Panc1 (cell line): ENCODE results near the gene DSCAML1. TPM values are rescaled to one million over a fixed set of nuclear protein-coding genes. Genes with fewer than 3 reads are reported as not detected.

Experiments
- ATAC-seq: fragments of 200-7000 bp; cut with Tn5 transposase; 2 replicates; pipeline ENCODE4 v1.9.1; 2020; ENCODE audit warnings: mild to moderate bottlenecking, moderate library complexity
- BruUV-seq: library from RNA; stranded (reverse); fragments of 400-500 nt; replicated peaks from 2 replicates; lab custom pipeline; 2021; lab: Mats Ljungman, UMichigan
- CTCF ChIA-PET: fragments of 300-600 bp; sonication (Branson Sonifier 250); formaldehyde crosslinking; loops from one replicate; lab custom pipeline; 2022; ENCODE audit warnings: antibody characterized with exemption; lab: Charles Lee
- POLR2A ChIA-PET: fragments of 300-600 bp; sonication (Branson Sonifier 250); formaldehyde crosslinking; loops from one replicate; lab custom pipeline; 2022; ENCODE audit warnings: antibody characterized with exemption; lab: Charles Lee
- DNase-seq: peaks from one replicate; pipeline ENCODE4 v3.0.0-alpha.2; 2010; ENCODE audit warnings: low read depth, low spot score
- H3K27ac ChIP-seq: 2 replicates; pipeline ENCODE4 v1.5.1; 2011; ENCODE audit warnings: mild to moderate bottlenecking, low read length, inconsistent platforms
- H3K27me3 ChIP-seq: fragments of 200-500 bp; sonication (Bioruptor generic); 2 replicates; pipeline ENCODE4 v1.6.0; 2014; ENCODE audit warnings: low read length, inconsistent platforms; ENCODE audit not compliant: control insufficient read depth, insufficient read depth
- H3K36me3 ChIP-seq: fragments of 200-500 bp; sonication (Bioruptor generic); 2 replicates; pipeline ENCODE4 v1.5.1; 2014; ENCODE audit warnings: inconsistent platforms, mild to moderate bottlenecking, low read length, moderate library complexity; ENCODE audit not compliant: control insufficient read depth, insufficient read depth
- H3K4me1 ChIP-seq: 2 replicates; pipeline ENCODE4 v1.5.1; 2011; ENCODE audit warnings: inconsistent platforms, mild to moderate bottlenecking, low read length, moderate library complexity; ENCODE audit not compliant: control insufficient read depth, insufficient read depth
- H3K4me3 ChIP-seq, 2 experiments: 2 replicates each; pipeline ENCODE4 v1.5.1; 2011 to 2012; ENCODE audit warnings: low read depth in 2 of 2, low read length in 2 of 2, mild to moderate bottlenecking in 2 of 2, inconsistent platforms in 1 of 2, moderate library complexity in 1 of 2
- H3K9me3 ChIP-seq: fragments of 200-500 bp; sonication (Bioruptor generic); 2 replicates; pipeline ENCODE4 v1.5.1; 2014; ENCODE audit warnings: low read depth, mild to moderate bottlenecking, inconsistent platforms, low read length, moderate library complexity; ENCODE audit not compliant: control insufficient read depth, insufficient read depth
- CTCF ChIP-seq: fragments of 450-650 bp; IDR thresholded peaks from 2 replicates; pipeline ENCODE4 v1.5.1; 2017; ENCODE audit warnings: mild to moderate bottlenecking
- POLR2AphosphoS5 ChIP-seq: IDR thresholded peaks from 2 replicates; pipeline ENCODE4 v1.6.1; 2012; ENCODE audit warnings: mild to moderate bottlenecking, low read depth, low read length, moderate library complexity
- REST ChIP-seq, 2 experiments: IDR thresholded peaks; 2 replicates each; pipeline ENCODE4 v1.6.1; 2011 to 2012; ENCODE audit warnings: low read depth in 2 of 2, control low read depth in 1 of 2, low read length in 1 of 2, mild to moderate bottlenecking in 1 of 2, moderate library complexity in 1 of 2; ENCODE audit not compliant: insufficient read depth in 1 of 2
- SIN3A ChIP-seq: IDR thresholded peaks from 2 replicates; pipeline ENCODE4 v1.6.1; 2012; ENCODE audit warnings: low read depth, mild to moderate bottlenecking, low read length, moderate library complexity, borderline replicate concordance; ENCODE audit not compliant: insufficient read depth
- TCF7L2 ChIP-seq: IDR thresholded peaks from 2 replicates; pipeline ENCODE4 v1.6.1; 2011; ENCODE audit warnings: mild to moderate bottlenecking, low read depth, low read length, inconsistent platforms
- in situ Hi-C: cut with HindIII; loops from 2 replicates; pipeline ENCODE4 v1.10.0; 2016; ENCODE audit warnings: low sequenced_read_pairs, low pct_unique_long_range_greater_than_20kb
- intact Hi-C: fragments of 100-400 bp; cut with micrococcal nuclease; formaldehyde crosslinking; loops from one replicate; pipeline ENCODE4 v1.10.0; 2022; ENCODE audit not compliant: unreplicated experiment
- total RNA-seq: library from RNA; stranded (reverse); gene quantifications from one replicate; pipeline ENCODE4 v1.2.1, GENCODE V29; 2021; ENCODE audit not compliant: unreplicated experiment

The DSCAML1 gene
- total RNA-seq, 1 experiment from 2014 or later: 1.6 TPM

- Histone ChIP-seq H3K4me3 (no peak overlapping the region), H3K27me3 (peaks cover 2% of the 10 kb centered on the region; the same call in 1 of the 2 replicates), H3K27ac (no peak overlapping the region), H3K4me1 (no peaks in the 10 kb centered on the region), H3K9me3 (peaks cover 5% of the 10 kb centered on the region; the same call in 1 of the 2 replicates), H3K36me3 (no peaks in the 10 kb centered on the region)
- ChIA-PET CTCF (no interaction called here), POLR2A (no interaction called here)
- in situ Hi-C loops (no loop called here), intact Hi-C loops (no loop called here)
- no peak for TF ChIP-seq TCF7L2
- no TSS peak for BruUV-seq
- ATAC-seq: no peak
- no peak for DNase-seq
Measured at GRCh38 chr11:117616979-117617378, 180.0 kb downstream of the DSCAML1 start.

- POLR2A ChIA-PET: no interaction called here
- H3K4me3 ChIP-seq: no peak overlapping the region
- H3K4me1 ChIP-seq: peaks cover 10% of the 10 kb centered on the region
- TF ChIP-seq REST (IDR thresholded peaks at IDR 0.05; ENCODE audit: insufficient read depth in 1 of 2, low read depth in 2 of 2, low read length in 1 of 2) (no peak), TCF7L2 (no peak), CTCF (no peak; the same call in 1 of the 2 replicates), SIN3A (no peak), POLR2AphosphoS5 (no peak)
- no peaks in the 10 kb centered on the region for H3K9me3 ChIP-seq
- intact Hi-C loops: no loop called here
- H3K36me3 ChIP-seq: no peaks in the 10 kb centered on the region
- ATAC-seq (no peak), DNase-seq (no peak)
- CTCF ChIA-PET: no interaction called here
- no TSS peak for BruUV-seq
- H3K27me3 ChIP-seq: no peaks in the 10 kb centered on the region; the same call in 1 of the 2 replicates
- in situ Hi-C loops: no loop called here
- H3K27ac ChIP-seq: no peak overlapping the region
Measured at GRCh38 chr11:117614728-117615127, 182.3 kb downstream of the DSCAML1 start.

- POLR2A ChIA-PET: no interaction called here
- H3K4me3 ChIP-seq: no peak overlapping the region
- DNase-seq (no peak), ATAC-seq (no peak)
- H3K27me3 ChIP-seq: no peaks in the 10 kb centered on the region
- H3K4me1 ChIP-seq: peaks cover 13% of the 10 kb centered on the region
- CTCF ChIA-PET: interaction anchor here (0.5 kb wide), 1 partner anchor 150 kb away, joined by 3 read pairs; no protein-coding TSS in a partner anchor
- TF ChIP-seq CTCF (no peak), REST (IDR thresholded peaks at IDR 0.05; ENCODE audit: insufficient read depth in 1 of 2, low read depth in 2 of 2, low read length in 1 of 2) (no peak), SIN3A (no peak), TCF7L2 (no peak), POLR2AphosphoS5 (no peak)
- no TSS peak for BruUV-seq
- intact Hi-C loops (no loop called here), in situ Hi-C loops (no loop called here)
- H3K36me3 ChIP-seq: no peaks in the 10 kb centered on the region
- H3K9me3 ChIP-seq: no peaks in the 10 kb centered on the region
- no peak overlapping the region for H3K27ac ChIP-seq
Measured at GRCh38 chr11:117613521-117613920, 183.5 kb downstream of the DSCAML1 start.
